GM23248 (cell line): ENCODE data around the gene NAV2. TPM values are rescaled to one million over a fixed set of nuclear protein-coding genes. Genes with fewer than 3 reads are reported as not detected.

ENCODE experiments used
- DNase-seq: peaks from one replicate; pipeline ENCODE4 v3.0.0-alpha.2; 2015
- H2AFZ ChIP-seq: fragments of 200-600 bp; sonication (generic); 2 replicates; pipeline ENCODE4 v1.6.1; 2016; ENCODE audit warnings: antibody characterized with exemption
- H3F3A ChIP-seq: fragments of 200-600 bp; sonication (generic); 2 replicates; pipeline ENCODE4 v1.6.1; 2016; ENCODE audit warnings: mild to moderate bottlenecking, antibody characterized with exemption, mixed run types; ENCODE audit not compliant: insufficient read depth
- H3K27ac ChIP-seq: fragments of 200-600 bp; sonication (generic); 2 replicates; pipeline ENCODE4 v1.5.1; 2016; ENCODE audit warnings: mild to moderate bottlenecking
- H3K27me3 ChIP-seq: fragments of 200-600 bp; sonication (generic); replicated peaks from 2 replicates; pipeline ENCODE4 v1.6.1; 2016; ENCODE audit warnings: mild to moderate bottlenecking; ENCODE audit not compliant: insufficient read depth
- H3K36me3 ChIP-seq: fragments of 200-600 bp; sonication (generic); 2 replicates; pipeline ENCODE4 v1.6.1; 2016; ENCODE audit warnings: low read depth, mild to moderate bottlenecking
- H3K4me1 ChIP-seq: fragments of 200-600 bp; sonication (generic); 2 replicates; pipeline ENCODE4 v1.6.1; 2016; ENCODE audit warnings: mild to moderate bottlenecking; ENCODE audit not compliant: insufficient read depth
- H3K4me2 ChIP-seq: fragments of 200-600 bp; sonication (generic); one replicate; pipeline ENCODE4 v1.6.1; 2016; ENCODE audit warnings: mild to moderate bottlenecking; ENCODE audit not compliant: unreplicated experiment
- H3K4me3 ChIP-seq: fragments of 200-600 bp; sonication (generic); 2 replicates; pipeline ENCODE4 v1.5.1; 2016; ENCODE audit warnings: mild to moderate bottlenecking
- H3K79me2 ChIP-seq: fragments of 200-600 bp; sonication (generic); 2 replicates; pipeline ENCODE4 v1.6.1; 2016; ENCODE audit warnings: mild to moderate bottlenecking; ENCODE audit not compliant: insufficient read depth
- H3K9ac ChIP-seq: fragments of 200-600 bp; sonication (generic); 2 replicates; pipeline ENCODE4 v1.6.1; 2016; ENCODE audit warnings: mild to moderate bottlenecking
- H3K9me2 ChIP-seq: fragments of 200-600 bp; sonication (generic); 2 replicates; pipeline ENCODE4 v1.6.1; 2016; ENCODE audit warnings: mixed run types, mild to moderate bottlenecking, moderate library complexity; ENCODE audit not compliant: insufficient read depth
- H3K9me3 ChIP-seq: fragments of 200-600 bp; sonication (generic); one replicate; pipeline ENCODE4 v1.6.1; 2017; ENCODE audit warnings: low read depth
- H4K20me1 ChIP-seq: fragments of 200-600 bp; sonication (generic); 2 replicates; pipeline ENCODE4 v1.6.0; 2016; ENCODE audit not compliant: insufficient read depth
- EZH2 ChIP-seq: fragments of 200-600 bp; sonication (generic); IDR thresholded peaks from 2 replicates; pipeline ENCODE4 v1.6.1; 2018; ENCODE audit warnings: antibody characterized with exemption, mild to moderate bottlenecking; ENCODE audit not compliant: insufficient read depth, poor library complexity, severe bottlenecking
- EZH2phosphoT487 ChIP-seq: fragments of 200-600 bp; sonication (generic); IDR thresholded peaks from 2 replicates; pipeline ENCODE4 v1.6.1; 2018; ENCODE audit warnings: antibody characterized with exemption, moderate library complexity, mild to moderate bottlenecking, low read depth; ENCODE audit not compliant: insufficient read depth
- WGBS, 2 experiments: methylation state at CpG; one replicate each; pipeline ENCODE4 v1.1.6; 2015 to 2017; ENCODE audit warnings: low lambda C conversion rate in 2 of 2, low coverage in 1 of 2; ENCODE audit errors: missing lambda C conversion rate in 2 of 2; 5-methylcytosine and 5-hydroxymethylcytosine counted together
- in situ Hi-C: fragments of 300-500 bp; cut with MboI; formaldehyde crosslinking; loops from 2 replicates; pipeline ENCODE4 v1.15.0; 2020
- polyA plus RNA-seq: library from polyadenylated mRNA; unstranded; fragments of >200 nt; fragmentation: Nextera tagmentation; extraction: Ambion mirVana; gene quantifications from 2 replicates; pipeline ENCODE4 v1.2.1, GENCODE V29; 2016
- total RNA-seq: library from RNA; depleted of rRNA; stranded (reverse); fragments of >200 nt; shearing (Covaris generic); gene quantifications from 2 replicates; pipeline ENCODE4 v1.2.3, GENCODE V29; 2014

The NAV2 gene
- total and polyA plus RNA-seq, 2 experiments from 2014 or later = 5.7 to 11.9 TPM

DNA sequence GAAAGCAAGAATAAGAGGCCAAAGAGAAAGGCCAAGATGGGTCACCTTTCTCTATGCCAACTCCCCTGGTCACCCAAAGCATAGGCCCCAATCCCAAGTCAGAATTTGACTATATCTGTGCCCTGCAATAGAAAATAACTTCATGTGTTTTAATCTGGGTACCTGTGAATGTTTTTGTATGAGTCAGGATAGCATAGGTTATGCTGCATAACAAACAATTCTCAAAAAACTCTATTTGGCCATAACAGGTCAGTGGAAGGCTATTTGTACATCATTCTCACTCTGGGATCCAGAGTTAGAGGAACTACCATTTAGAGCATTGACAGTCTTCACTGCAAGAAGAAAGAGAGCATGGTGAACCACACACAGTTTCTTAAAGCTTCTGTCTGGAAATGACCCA is 280.4 kb downstream of the NAV2 start:
- TF ChIP-seq EZH2 (no peak), EZH2phosphoT487 (no peak)
- no peak overlapping the region for H2AFZ ChIP-seq
- H4K20me1 ChIP-seq = no peaks in the 10 kb centered on the region
- H3K36me3 ChIP-seq = no peaks in the 10 kb centered on the region; the same call in 1 of the 2 replicates
- in situ Hi-C loops = no loop called here
- no peak overlapping the region for H3K4me2 ChIP-seq
- H3K4me1 ChIP-seq = peaks cover 30% of the 10 kb centered on the region
- H3K79me2 ChIP-seq = peaks cover 35% of the 10 kb centered on the region
- H3K4me3 ChIP-seq = no peak overlapping the region
- H3F3A ChIP-seq = peaks cover 30% of the 10 kb centered on the region
- no peak for DNase-seq
- H3K9ac ChIP-seq = no peak overlapping the region
- H3K27me3 ChIP-seq = no peaks in the 10 kb centered on the region
- no peaks in the 10 kb centered on the region for H3K9me3 ChIP-seq
- H3K27ac ChIP-seq = no peak overlapping the region
- no peaks in the 10 kb centered on the region for H3K9me2 ChIP-seq

DNA sequence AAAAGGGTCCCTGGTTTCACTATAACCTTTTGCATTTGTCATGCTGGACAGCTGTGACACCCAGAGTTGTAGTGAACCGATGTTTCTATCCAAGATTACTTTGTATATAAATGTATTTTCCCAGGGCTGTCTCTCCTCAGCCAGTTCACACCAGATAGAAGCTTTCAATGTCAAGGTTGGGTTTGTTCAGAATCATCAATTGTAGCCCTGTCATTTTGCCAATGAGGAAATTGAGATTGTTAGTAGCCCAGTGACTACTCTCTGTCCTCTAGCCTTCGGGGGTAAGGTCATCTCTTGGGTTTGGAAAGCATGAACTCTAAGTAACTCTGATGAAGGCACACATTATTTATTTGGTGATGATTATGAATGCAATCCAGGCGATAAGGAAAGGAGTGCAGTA is 282.0 kb downstream of the NAV2 start:
- no peaks in the 10 kb centered on the region for H4K20me1 ChIP-seq
- H3K27ac ChIP-seq = peak overlapping the region; percentile 28
- peaks cover 16% of the 10 kb centered on the region for H3F3A ChIP-seq
- no peak overlapping the region for H3K9ac ChIP-seq
- DNase-seq = no peak
- in situ Hi-C loops = no loop called here
- H3K4me2 ChIP-seq = no peak overlapping the region
- H3K9me2 ChIP-seq = no peaks in the 10 kb centered on the region
- 71% methylated on average over 3 of the region's 3 CpGs for WGBS, 2 experiments
- H3K79me2 ChIP-seq = peaks cover 52% of the 10 kb centered on the region
- H3K4me3 ChIP-seq = no peak overlapping the region
- H2AFZ ChIP-seq = no peak overlapping the region
- TF ChIP-seq EZH2 (no peak), EZH2phosphoT487 (no peak)
- H3K36me3 ChIP-seq = no peaks in the 10 kb centered on the region; the same call in 1 of the 2 replicates
- H3K9me3 ChIP-seq = no peaks in the 10 kb centered on the region
- peaks cover 15% of the 10 kb centered on the region for H3K4me1 ChIP-seq
- H3K27me3 ChIP-seq = no peaks in the 10 kb centered on the region

DNA sequence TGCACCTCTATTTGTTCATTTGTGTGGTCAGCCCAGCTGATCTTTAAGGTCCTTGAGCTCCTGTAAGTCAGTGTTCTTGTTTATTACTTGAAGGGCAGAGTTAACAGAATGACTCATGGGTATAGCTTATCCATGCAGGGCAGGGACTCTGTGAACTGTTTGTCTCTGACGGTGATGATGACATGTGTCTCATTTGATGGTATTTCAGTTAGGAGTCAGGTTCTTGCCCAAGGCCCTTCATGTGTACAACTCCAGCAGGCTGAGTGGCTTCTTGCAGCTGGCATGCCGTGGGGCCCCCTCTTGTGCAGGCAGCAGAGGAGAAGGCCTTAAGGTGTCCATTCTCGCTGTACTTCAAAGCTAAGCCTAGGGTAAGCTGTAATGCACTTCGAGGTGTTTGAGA is 282.5 kb downstream of the NAV2 start:
- peaks cover 12% of the 10 kb centered on the region for H3F3A ChIP-seq
- no peaks in the 10 kb centered on the region for H3K27me3 ChIP-seq
- H3K9ac ChIP-seq = peak overlapping the region; percentile 25; the same call in 1 of the 2 replicates
- H3K36me3 ChIP-seq = no peaks in the 10 kb centered on the region; the same call in none of the 2 replicates
- H3K4me1 ChIP-seq = peaks cover 14% of the 10 kb centered on the region
- no peak overlapping the region for H3K4me3 ChIP-seq
- peak; percentile 89 for DNase-seq
- H2AFZ ChIP-seq = no peak overlapping the region
- no peaks in the 10 kb centered on the region for H3K9me3 ChIP-seq
- 71 to 76% methylated on average over 4 of the region's 4 CpGs for WGBS, 2 experiments
- no peak for TF ChIP-seq EZH2
- no peak for TF ChIP-seq EZH2phosphoT487
- H4K20me1 ChIP-seq = no peaks in the 10 kb centered on the region
- no peaks in the 10 kb centered on the region for H3K9me2 ChIP-seq
- in situ Hi-C loops = no loop called here
- H3K4me2 ChIP-seq = peak overlapping the region; percentile 7
- peak overlapping the region; percentile 54 for H3K27ac ChIP-seq
- H3K79me2 ChIP-seq = peaks cover 57% of the 10 kb centered on the region

GRCh38 chr11:19996571-19996970 is 283.9 kb downstream of the NAV2 start:
- Histone ChIP-seq H3K9ac (no peak overlapping the region), H4K20me1 (no peaks in the 10 kb centered on the region), H3K9me3 (no peaks in the 10 kb centered on the region), H3K36me3 (no peaks in the 10 kb centered on the region; the same call in none of the 2 replicates), H3K4me2 (no peak overlapping the region), H3K79me2 (peaks cover 67% of the 10 kb centered on the region), H3K27ac (no peak overlapping the region), H3K9me2 (no peaks in the 10 kb centered on the region), H3F3A (peaks cover 12% of the 10 kb centered on the region), H3K4me3 (no peak overlapping the region), H3K4me1 (peaks cover 14% of the 10 kb centered on the region), H3K27me3 (no peaks in the 10 kb centered on the region), H2AFZ (no peak overlapping the region)
- DNase-seq = no peak
- no peak for TF ChIP-seq EZH2
- no peak for TF ChIP-seq EZH2phosphoT487
- in situ Hi-C loops = no loop called here
- WGBS, 2 experiments = 94 to 99% methylated on average over 5 of the region's 5 CpGs

GRCh38 chr11:20000022-20000350 is 287.3 kb downstream of the NAV2 start:
- in situ Hi-C loops = no loop called here
- no peaks in the 10 kb centered on the region for H3K9me2 ChIP-seq
- no peaks in the 10 kb centered on the region for H3K27me3 ChIP-seq
- no peak overlapping the region for H3K9ac ChIP-seq
- H3F3A ChIP-seq = peaks cover 8% of the 10 kb centered on the region
- H3K79me2 ChIP-seq = peaks cover 65% of the 10 kb centered on the region
- no peak overlapping the region for H2AFZ ChIP-seq
- H3K36me3 ChIP-seq = no peaks in the 10 kb centered on the region; the same call in 1 of the 2 replicates
- H3K4me3 ChIP-seq = no peak overlapping the region
- TF ChIP-seq EZH2 = no peak
- no peak for TF ChIP-seq EZH2phosphoT487
- 77 to 78% methylated on average over 3 of the region's 3 CpGs for WGBS, 2 experiments
- no peak for DNase-seq
- H3K4me2 ChIP-seq = no peak overlapping the region
- no peaks in the 10 kb centered on the region for H3K9me3 ChIP-seq
- no peaks in the 10 kb centered on the region for H4K20me1 ChIP-seq
- H3K4me1 ChIP-seq = peaks cover 10% of the 10 kb centered on the region
- H3K27ac ChIP-seq = no peak overlapping the region
